T-helper 22 cell (primary cell): ENCODE data around the gene NDE1.
"Not testable (repeated sequence)": the region's sequence is repeated elsewhere in the genome, so short reads cannot be mapped to it uniquely, and the experiment has no call there.

ENCODE experiments used
- DNase-seq: peaks from one replicate; pipeline ENCODE4 v3.0.0-alpha.2; 2020; ENCODE audit warnings: low read depth

The NDE1 gene

GRCh38 chr16:15652293-15653001 is 2.4 kb downstream of the NDE1 start:
- no peak for DNase-seq

- DNase-seq = no peak
Observed at GRCh38 chr16:15653227-15653626, 3.2 kb downstream of the NDE1 start.

GRCh38 chr16:15654591-15654990 is 4.5 kb downstream of the NDE1 start:
- DNase-seq = no peak

GRCh38 chr16:15655561-15655960 is 5.5 kb downstream of the NDE1 start:
- not testable (repeated sequence) for DNase-seq

- DNase-seq = no peak
Observed at GRCh38 chr16:15658149-15658548, 8.1 kb downstream of the NDE1 start.

- DNase-seq = no peak
Observed at GRCh38 chr16:15658556-15658955, 8.5 kb downstream of the NDE1 start.

- DNase-seq = no peak
Observed at GRCh38 chr16:15660203-15660601, 10.2 kb downstream of the NDE1 start.

- DNase-seq = no peak
Observed at GRCh38 chr16:15665107-15665506, 15.1 kb downstream of the NDE1 start.

- no peak for DNase-seq
Observed at GRCh38 chr16:15667091-15667742, 17.2 kb downstream of the NDE1 start.

GRCh38 chr16:15671530-15672117 is 21.6 kb downstream of the NDE1 start:
- DNase-seq = no peak

GRCh38 chr16:15672127-15672513 is 22.1 kb downstream of the NDE1 start:
- not testable (repeated sequence) for DNase-seq

- DNase-seq = peak; percentile 78
Observed at GRCh38 chr16:15672514-15673167, 22.6 kb downstream of the NDE1 start.

GRCh38 chr16:15674571-15674970 is 24.5 kb downstream of the NDE1 start:
- no peak for DNase-seq

GRCh38 chr16:15676506-15676905 is 26.5 kb downstream of the NDE1 start:
- DNase-seq = no peak

GRCh38 chr16:15677447-15677846 is 27.4 kb downstream of the NDE1 start:
- no peak for DNase-seq

GRCh38 chr16:15682105-15682570 is 32.1 kb downstream of the NDE1 start:
- DNase-seq = no peak

GRCh38 chr16:15686287-15686686 is 36.2 kb downstream of the NDE1 start:
- DNase-seq = no peak

GRCh38 chr16:15689290-15689689 is 39.2 kb downstream of the NDE1 start:
- DNase-seq = no peak

GRCh38 chr16:15690296-15690695 is 40.3 kb downstream of the NDE1 start:
- DNase-seq = no peak

- no peak for DNase-seq
Observed at GRCh38 chr16:15691046-15691445, 41.0 kb downstream of the NDE1 start.

- DNase-seq = not testable (repeated sequence)
Observed at GRCh38 chr16:15692508-15692907, 42.5 kb downstream of the NDE1 start.

GRCh38 chr16:15694499-15694898 is 44.5 kb downstream of the NDE1 start:
- DNase-seq = no peak

GRCh38 chr16:15699819-15700218 is 49.8 kb downstream of the NDE1 start:
- DNase-seq = no peak
